ENCODE results near the gene DOCK9. TPM values are rescaled to one million over a fixed set of nuclear protein-coding genes. Genes with fewer than 3 reads are reported as not detected.
A peak's percentile ranks its signal among the peaks of the same experiment; 100 is the strongest.

Gene DOCK9
- total and polyA plus RNA-seq, 2 donors (not counting 1 experiment from before 2014, with no cell fraction given): 18.5 to 28.0 TPM

DNA sequence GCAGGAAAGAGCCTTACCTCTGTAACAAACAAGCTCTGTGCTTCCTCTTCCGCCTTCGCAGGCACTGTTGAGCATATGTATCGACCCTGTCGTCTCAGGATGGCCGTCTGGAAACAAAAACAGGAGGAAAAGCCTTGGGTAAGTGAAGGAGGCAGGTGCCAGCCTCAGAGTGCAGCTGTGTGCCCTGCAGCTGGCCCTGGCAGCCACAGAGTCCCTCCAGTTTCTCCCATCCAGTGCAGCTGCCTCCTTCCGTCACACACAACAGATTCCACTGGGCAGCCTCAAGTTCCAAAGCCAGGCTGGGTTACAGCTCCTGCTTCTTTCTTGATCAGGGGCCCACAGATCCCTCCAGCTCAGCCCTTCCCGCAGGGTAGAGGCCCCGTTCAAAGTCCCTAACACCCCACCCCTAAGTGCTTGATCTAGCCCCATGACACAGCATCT lies 47.7 kb downstream of the DOCK9 start:
- Mint-ChIP-seq H3K4me1 (peaks cover 8% of the 10 kb centered on the region), H3K27me3 (no peaks in the 10 kb centered on the region), H3K9me3 (ENCODE audit: insufficient read depth) (no peaks in the 10 kb centered on the region), H3K27ac (peak overlapping the region; percentile 68), H3K4me3 (peak overlapping the region; percentile 78)
- ATAC-seq (ENCODE audit: low read depth) (no peak), DNase-seq (peak; percentile 41)
- TF ChIP-seq EZH2 (IDR thresholded peaks at IDR 0.05; ENCODE audit: borderline replicate concordance, insufficient read depth, low read depth, low read length, poor library complexity, severe bottlenecking): no peak
- TF ChIP-seq, protein P1, sequence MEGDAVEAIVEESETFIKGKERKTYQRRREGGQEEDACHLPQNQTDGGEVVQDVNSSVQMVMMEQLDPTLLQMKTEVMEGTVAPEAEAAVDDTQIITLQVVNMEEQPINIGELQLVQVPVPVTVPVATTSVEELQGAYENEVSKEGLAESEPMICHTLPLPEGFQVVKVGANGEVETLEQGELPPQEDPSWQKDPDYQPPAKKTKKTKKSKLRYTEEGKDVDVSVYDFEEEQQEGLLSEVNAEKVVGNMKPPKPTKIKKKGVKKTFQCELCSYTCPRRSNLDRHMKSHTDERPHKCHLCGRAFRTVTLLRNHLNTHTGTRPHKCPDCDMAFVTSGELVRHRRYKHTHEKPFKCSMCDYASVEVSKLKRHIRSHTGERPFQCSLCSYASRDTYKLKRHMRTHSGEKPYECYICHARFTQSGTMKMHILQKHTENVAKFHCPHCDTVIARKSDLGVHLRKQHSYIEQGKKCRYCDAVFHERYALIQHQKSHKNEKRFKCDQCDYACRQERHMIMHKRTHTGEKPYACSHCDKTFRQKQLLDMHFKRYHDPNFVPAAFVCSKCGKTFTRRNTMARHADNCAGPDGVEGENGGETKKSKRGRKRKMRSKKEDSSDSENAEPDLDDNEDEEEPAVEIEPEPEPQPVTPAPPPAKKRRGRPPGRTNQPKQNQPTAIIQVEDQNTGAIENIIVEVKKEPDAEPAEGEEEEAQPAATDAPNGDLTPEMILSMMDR (IDR thresholded peaks at IDR 0.05): no peak
- Histone ChIP-seq H3K4me3 (ENCODE audit: control extremely low read depth in 1 of 5, extremely low read depth in 1 of 5, insufficient read depth in 1 of 5, low read depth in 2 of 5, low read length in 4 of 5) (peak overlapping the region; percentile 25 to 65 (median 51)), H3K27me3 (replicated peaks in 1 of 4; ENCODE audit: control extremely low read depth in 1 of 4, control insufficient read depth in 3 of 4, insufficient read depth in 4 of 4, low read length in 3 of 4) (no peaks in the 10 kb centered on the region), H3K36me3 (replicated peaks in 1 of 2; ENCODE audit: control extremely low read depth in 1 of 2, control insufficient read depth in 1 of 2, extremely low read depth in 1 of 2, insufficient read depth in 2 of 2, low read length in 1 of 2) (no peaks in the 10 kb centered on the region), H3K4me2 (replicated peaks; ENCODE audit: low read depth, low read length, poor library complexity, severe bottlenecking) (peak overlapping the region; percentile 73), H3K27ac (ENCODE audit: low read length in 2 of 2) (peak overlapping the region in 1 of 2 donors; percentile 67), H4K20me1 (ENCODE audit: control insufficient read depth, insufficient read depth, low read length, poor library complexity, severe bottlenecking) (no peaks in the 10 kb centered on the region), H3K4me1 (ENCODE audit: control insufficient read depth in 2 of 2, insufficient read depth in 2 of 2, low read length in 2 of 2) (peaks cover 0 to 4% of the 10 kb centered on the region in 2 donors), H3K9me3 (ENCODE audit: control extremely low read depth in 1 of 3, control insufficient read depth in 2 of 3, insufficient read depth in 1 of 3, low read length in 2 of 3) (peaks cover 1 to 7% (median 6%) of the 10 kb centered on the region in 3 donors), H2AFZ (ENCODE audit: insufficient read depth, low read depth, low read length, poor library complexity, severe bottlenecking) (peak overlapping the region; percentile 78), H3K79me2 (ENCODE audit: control insufficient read depth, insufficient read depth, low read length) (no peaks in the 10 kb centered on the region), H3K9ac (ENCODE audit: low read length) (peak overlapping the region; percentile 70)
- ChIA-PET POLR2A (no interaction called here), CTCF (no interaction called here)
- intact Hi-C loops (cut with micrococcal nuclease): no loop called here
- WGBS (ENCODE audit: insufficient coverage): 19% methylated on average over 5 of the region's 8 CpGs

DNA sequence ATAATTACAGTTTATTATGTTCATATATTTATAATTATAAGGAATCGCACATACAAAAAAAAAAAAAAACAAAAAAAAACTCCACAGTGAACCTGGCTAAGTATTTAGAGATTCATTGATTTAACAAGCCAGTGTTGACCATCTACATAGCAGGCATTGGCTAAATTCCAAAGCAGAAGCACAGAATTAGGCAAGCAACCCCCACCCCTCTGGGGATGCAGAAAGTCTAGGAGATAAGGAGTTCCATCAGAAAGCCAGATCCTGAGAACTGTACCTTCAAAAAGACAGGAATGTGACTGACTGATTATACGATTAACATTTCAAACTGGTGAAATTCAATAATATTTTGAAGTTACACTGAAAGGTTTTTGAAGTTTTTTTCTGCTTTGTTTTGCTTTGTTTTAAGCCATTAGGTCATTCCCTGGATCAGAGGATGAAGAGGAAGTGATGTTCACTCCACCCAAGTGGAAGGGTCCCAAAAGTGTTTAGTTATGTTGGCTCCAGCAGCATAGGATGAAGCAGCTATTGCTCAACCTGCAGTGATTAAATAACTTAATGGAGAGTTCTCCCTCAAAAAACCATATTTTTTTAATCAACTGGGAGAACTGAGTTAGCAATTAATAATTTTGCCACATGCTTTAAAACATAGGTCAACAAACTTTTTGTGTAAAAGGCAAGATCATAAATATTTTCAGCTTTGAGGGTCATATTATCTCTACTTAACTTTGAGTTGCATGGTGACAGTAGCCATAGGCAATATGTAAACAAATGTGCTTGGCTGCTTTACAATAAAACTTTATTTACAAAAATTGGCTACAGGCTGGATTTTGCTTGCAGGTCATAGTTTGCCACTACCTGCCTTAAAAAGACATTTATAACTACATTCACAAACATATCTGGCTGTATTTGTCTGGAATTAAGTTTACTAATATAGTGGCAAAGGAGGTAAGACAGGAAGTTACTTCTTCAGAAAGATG lies 49.6 kb downstream of the DOCK9 start:
- CTCF ChIA-PET: no interaction called here
- H3K4me1 ChIP-seq (ENCODE audit: control insufficient read depth in 2 of 2, insufficient read depth in 2 of 2, low read length in 2 of 2): peaks cover 0 to 4% of the 10 kb centered on the region in 2 donors
- H3K4me3 ChIP-seq (ENCODE audit: control extremely low read depth in 1 of 5, extremely low read depth in 1 of 5, insufficient read depth in 1 of 5, low read depth in 2 of 5, low read length in 4 of 5): no peak overlapping the region
- Mint-ChIP-seq H3K9me3 (ENCODE audit: insufficient read depth) (no peaks in the 10 kb centered on the region), H3K27ac (no peak overlapping the region), H3K4me1 (peaks cover 8% of the 10 kb centered on the region), H3K4me3 (no peak overlapping the region), H3K27me3 (no peaks in the 10 kb centered on the region)
- no peaks in the 10 kb centered on the region for H4K20me1 ChIP-seq (ENCODE audit: control insufficient read depth, insufficient read depth, low read length, poor library complexity, severe bottlenecking)
- H3K79me2 ChIP-seq (ENCODE audit: control insufficient read depth, insufficient read depth, low read length): no peaks in the 10 kb centered on the region
- no peak overlapping the region for H3K4me2 ChIP-seq (replicated peaks; ENCODE audit: low read depth, low read length, poor library complexity, severe bottlenecking)
- 100% methylated on average over 1 of the region's 2 CpGs for WGBS (ENCODE audit: insufficient coverage)
- H3K27me3 ChIP-seq (replicated peaks in 1 of 4; ENCODE audit: control extremely low read depth in 1 of 4, control insufficient read depth in 3 of 4, insufficient read depth in 4 of 4, low read length in 3 of 4): no peaks in the 10 kb centered on the region
- no peak overlapping the region for H3K9ac ChIP-seq (ENCODE audit: low read length)
- POLR2A ChIA-PET: no interaction called here
- no peaks in the 10 kb centered on the region for H3K9me3 ChIP-seq (ENCODE audit: control extremely low read depth in 1 of 3, control insufficient read depth in 2 of 3, insufficient read depth in 1 of 3, low read length in 2 of 3)
- H3K27ac ChIP-seq (ENCODE audit: low read length in 2 of 2): no peak overlapping the region
- TF ChIP-seq, protein P1 (IDR thresholded peaks at IDR 0.05): no peak
- no peak for TF ChIP-seq EZH2 (IDR thresholded peaks at IDR 0.05; ENCODE audit: borderline replicate concordance, insufficient read depth, low read depth, low read length, poor library complexity, severe bottlenecking)
- no peak for DNase-seq
- H2AFZ ChIP-seq (ENCODE audit: insufficient read depth, low read depth, low read length, poor library complexity, severe bottlenecking): no peak overlapping the region
- intact Hi-C loops (cut with micrococcal nuclease): no loop called here
- no peak for ATAC-seq (ENCODE audit: low read depth)
- H3K36me3 ChIP-seq (replicated peaks in 1 of 2; ENCODE audit: control extremely low read depth in 1 of 2, control insufficient read depth in 1 of 2, extremely low read depth in 1 of 2, insufficient read depth in 2 of 2, low read length in 1 of 2): no peaks in the 10 kb centered on the region
